HG03097 (cell line): Measurements from ENCODE around the gene CKAP5.
"Not testable (repeated sequence)": the region's sequence is repeated elsewhere in the genome, so short reads cannot be mapped to it uniquely, and the experiment has no call there.

Experiments used
- ATAC-seq: cut with Tn5 transposase; IDR thresholded peaks from one replicate; pipeline ENCODE4 v1.9.1; 2021; ENCODE audit not compliant: unreplicated experiment, low FRiP score

CKAP5 gene

DNA sequence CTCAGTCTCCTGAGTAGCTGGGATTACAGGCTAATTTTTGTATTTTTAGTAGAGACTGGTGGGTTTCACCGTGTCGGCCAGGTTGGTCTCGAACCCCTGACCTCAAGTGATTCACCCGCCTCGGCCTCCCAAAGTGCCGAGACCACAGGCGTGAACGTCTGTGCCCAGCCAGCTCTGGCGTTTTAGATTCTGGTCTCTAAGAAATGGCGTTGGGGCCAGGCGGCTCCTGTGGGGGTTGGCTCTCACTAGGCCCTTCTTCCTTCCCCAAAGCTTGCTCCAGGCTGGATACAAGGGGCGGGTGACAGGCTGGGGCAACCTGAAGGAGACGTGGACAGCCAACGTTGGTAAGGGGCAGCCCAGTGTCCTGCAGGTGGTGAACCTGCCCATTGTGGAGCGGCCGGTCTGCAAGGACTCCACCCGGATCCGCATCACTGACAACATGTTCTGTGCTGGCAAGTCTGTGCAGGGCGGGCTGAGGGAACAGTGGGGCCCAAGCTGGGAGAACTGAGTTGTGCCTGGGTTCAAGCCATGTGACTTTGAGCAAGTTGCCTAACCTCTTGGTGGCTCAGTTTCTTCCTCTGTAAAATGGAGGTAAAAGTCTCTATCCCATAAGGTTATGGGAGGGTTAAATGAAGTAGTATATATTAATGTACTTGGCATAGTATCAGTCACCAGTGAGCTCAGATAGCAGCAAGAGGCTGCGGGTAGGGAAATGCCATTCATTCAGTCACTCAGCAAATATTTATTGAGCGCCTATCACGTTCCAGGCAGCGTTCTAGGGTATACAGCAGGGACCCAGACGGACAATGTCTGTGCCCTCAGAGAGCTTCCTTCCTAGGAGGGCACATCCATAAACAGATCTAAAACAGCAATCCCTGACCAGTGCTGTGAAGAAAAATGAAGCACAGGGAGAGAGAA lies 116.7 kb downstream of the CKAP5 start:
- no peak for ATAC-seq

DNA sequence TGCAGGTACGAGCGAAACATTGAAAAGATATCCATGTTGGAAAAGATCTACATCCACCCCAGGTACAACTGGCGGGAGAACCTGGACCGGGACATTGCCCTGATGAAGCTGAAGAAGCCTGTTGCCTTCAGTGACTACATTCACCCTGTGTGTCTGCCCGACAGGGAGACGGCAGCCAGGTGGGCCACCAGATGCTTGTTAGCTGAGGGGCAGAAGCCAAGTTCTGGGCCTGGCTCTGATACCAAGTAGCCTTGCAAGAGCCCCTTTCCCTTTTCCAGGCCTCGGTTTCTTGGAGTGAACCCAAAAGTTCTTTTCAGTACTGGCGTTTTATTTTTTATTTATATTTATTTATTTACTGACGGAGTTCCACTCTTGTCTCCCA lies 117.4 kb downstream of the CKAP5 start:
- no peak for ATAC-seq

DNA sequence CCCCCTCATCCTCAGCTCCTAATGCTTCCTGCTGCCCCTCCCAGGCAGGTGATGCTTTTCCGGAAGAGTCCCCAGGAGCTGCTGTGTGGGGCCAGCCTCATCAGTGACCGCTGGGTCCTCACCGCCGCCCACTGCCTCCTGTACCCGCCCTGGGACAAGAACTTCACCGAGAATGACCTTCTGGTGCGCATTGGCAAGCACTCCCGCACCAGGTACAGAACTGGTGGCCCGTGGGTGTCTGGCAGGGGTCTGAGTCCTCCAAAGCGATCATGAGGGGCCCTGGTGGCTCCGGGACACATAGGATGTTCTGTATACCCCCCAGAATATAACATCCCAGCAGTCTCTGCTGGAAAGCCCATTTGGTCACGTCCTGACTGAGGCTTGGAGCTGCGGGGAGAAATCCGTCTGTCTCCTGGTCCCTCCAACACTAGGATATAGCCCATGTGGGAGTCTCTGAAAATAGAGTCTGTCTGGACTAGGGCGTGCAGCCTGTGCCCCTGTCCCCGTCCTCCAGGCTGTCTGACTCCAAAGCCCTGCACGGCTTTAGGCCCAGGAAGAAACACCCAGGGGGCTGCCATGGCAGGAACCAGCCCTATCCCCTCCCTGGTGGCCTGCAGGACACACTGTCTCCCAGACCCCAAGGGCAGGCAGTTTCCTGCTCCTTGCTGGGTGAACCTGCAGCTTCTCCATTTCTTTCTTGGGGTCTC lies 118.0 kb downstream of the CKAP5 start:
- ATAC-seq = no peak

DNA sequence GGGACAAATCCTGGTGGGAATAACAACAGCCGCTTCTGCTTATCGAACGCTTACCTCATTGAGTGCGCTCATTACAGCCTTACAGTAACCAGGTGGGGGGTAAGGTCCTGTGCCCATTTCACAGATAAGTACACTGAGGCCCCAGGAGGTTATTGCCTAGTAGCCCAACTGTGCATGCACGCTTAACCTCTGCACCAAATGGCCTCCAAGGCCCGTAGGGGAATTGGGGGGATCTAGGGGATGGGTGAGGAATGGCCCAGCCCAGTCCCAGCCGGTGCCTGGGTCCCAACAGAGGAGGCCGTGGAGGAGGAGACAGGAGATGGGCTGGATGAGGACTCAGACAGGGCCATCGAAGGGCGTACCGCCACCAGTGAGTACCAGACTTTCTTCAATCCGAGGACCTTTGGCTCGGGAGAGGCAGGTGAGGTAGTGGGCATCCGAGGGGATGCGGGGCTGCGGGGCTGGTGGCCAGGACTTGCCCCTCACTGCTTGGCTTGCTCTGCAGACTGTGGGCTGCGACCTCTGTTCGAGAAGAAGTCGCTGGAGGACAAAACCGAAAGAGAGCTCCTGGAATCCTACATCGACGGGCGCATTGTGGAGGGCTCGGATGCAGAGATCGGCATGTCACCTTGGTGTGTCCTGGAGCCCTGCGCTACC lies 119.7 kb downstream of the CKAP5 start:
- ATAC-seq = no peak

DNA sequence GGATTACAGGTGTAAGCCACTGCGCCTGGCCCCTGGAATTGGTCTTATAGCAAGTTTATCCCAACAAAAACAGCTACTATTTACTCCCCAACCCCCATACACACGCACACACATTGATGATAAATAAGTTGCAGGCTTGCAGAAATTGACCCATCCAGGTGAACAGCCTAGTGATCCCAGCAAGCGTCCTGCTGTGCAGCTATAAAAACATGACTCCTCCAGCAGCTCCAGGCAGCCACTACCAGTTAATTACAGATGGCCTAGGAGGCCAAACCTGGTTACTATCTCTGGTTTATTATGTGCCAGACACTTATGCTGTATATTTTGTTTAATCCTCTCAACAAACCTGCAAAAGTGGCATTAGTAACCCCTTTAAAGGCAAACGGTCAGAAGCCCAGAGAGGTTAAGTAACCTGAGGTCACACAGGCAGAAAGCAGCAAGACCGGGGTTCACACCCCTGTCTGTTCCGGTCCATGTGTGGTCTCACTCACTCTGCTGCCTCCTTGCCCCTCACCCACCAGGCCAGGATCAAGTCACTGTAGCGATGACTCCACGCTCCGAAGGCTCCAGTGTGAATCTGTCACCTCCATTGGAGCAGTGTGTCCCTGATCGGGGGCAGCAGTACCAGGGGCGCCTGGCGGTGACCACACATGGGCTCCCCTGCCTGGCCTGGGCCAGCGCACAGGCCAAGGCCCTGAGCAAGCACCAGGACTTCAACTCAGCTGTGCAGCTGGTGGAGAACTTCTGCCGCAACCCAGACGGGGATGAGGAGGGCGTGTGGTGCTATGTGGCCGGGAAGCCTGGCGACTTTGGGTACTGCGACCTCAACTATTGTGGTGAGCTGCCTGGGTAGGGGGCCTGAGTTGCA lies 120.5 kb downstream of the CKAP5 start:
- ATAC-seq = no peak

DNA sequence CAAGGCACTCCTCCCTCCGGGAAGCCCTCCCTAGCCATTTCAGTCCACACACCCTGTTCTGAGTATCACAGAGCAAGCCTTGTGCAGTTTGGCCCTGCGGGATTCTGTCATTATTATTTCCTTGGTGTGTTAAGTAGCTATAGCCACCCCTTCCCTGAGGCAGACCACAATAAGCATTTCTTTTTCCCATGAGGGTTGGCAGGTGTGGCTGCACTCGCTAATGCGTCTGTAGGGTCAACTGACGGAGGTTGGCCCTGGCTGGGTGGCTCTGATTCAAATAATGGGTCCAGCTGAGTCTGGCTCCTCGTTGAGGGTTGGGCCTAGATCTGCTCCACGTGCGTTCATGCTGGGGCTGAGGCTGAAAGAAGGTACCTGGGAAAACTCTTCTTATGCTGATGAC lies 122.0 kb downstream of the CKAP5 start:
- no peak for ATAC-seq

DNA sequence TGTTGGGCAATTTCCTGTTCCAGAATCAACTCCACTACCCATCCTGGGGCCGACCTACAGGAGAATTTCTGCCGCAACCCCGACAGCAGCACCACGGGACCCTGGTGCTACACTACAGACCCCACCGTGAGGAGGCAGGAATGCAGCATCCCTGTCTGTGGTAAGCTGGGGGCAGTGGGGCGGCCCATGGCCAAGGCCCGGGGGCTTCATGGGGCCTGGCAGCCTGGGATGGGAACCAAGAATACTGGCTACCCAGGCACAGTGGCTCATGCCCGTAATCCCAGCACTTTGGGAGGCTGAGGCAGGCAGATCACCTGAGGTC lies 122.8 kb downstream of the CKAP5 start:
- no peak for ATAC-seq

DNA sequence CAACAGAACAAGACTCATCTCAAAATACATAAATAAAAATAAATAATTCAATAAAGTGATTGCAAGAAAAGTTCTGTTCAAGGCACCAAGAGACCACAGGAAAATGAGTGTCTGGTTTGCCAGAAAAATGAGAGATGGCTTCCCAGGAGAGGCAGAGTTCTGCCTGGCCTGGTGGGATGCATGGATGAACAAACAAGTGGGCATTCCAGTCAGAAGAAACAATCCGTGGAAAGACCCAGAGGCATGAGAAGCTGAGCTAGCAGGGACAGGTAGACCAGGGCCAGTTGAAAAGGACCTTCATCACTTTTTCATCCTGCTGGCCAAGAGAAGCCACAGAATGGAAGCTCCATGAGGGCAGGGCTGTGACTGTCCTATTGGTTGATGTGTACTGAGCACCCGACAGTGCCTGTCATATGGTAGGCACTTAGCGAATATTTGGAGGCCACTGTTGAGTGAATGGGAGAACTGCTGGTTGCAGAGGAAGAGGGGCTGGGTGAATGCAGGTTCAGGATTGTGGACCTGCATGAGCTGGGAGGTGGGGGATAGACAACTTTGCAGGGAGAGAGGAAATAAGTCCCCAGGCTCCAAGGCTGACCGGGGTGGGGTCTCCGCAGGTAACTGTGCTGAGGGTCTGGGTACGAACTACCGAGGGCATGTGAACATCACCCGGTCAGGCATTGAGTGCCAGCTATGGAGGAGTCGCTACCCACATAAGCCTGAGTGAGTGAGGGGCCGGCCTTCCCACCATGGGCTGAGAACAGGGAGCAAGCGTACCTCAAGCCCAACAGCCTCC lies 123.3 kb downstream of the CKAP5 start:
- no peak for ATAC-seq

DNA sequence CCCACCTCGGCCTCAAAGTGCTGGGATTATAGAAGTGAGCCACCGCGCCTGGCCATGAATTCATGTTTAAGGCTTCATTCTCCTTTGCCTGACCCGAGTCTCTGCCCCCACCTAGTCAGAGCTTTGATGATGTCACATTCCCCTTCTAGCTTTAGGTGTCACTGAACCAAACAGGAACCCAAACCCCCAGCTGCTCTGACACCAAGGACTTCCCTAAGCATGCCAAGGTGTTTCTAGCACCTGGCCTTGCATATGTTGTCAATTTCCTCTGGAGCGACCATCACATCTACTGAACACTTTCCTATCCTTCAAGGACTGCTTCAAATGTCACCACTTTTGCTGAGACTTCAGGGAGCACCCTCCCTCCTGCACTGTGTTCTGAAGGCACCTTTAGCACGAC lies 124.8 kb downstream of the CKAP5 start:
- no peak for ATAC-seq

DNA sequence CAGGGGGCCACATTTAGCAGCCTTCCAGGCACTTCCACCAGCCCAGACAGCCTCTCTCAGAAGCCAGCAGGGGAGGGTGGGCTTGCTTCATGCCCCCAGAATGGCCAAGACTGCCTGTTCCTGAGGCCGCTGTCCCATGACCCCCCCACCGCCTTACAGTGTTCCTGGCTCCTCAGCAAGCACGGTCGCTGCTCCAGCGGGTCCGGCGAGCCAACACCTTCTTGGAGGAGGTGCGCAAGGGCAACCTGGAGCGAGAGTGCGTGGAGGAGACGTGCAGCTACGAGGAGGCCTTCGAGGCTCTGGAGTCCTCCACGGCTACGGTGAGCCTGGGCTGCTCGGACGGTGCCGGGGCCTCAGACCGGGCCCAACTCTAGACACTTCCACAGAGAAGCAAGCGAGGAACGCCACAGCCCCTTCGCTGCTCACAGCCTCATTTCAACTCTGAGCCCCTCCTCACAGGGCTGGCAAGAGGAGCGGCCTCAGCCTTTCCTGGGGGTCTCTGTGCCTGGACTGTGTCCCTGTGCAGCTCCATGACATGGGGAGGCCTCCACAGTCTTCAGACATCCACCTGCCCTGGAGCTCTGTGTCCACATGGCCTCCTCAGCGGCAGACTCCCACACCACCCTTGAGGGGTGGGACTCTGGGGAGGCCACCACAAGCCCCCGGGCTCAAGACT lies 126.4 kb downstream of the CKAP5 start:
- ATAC-seq = no peak

DNA sequence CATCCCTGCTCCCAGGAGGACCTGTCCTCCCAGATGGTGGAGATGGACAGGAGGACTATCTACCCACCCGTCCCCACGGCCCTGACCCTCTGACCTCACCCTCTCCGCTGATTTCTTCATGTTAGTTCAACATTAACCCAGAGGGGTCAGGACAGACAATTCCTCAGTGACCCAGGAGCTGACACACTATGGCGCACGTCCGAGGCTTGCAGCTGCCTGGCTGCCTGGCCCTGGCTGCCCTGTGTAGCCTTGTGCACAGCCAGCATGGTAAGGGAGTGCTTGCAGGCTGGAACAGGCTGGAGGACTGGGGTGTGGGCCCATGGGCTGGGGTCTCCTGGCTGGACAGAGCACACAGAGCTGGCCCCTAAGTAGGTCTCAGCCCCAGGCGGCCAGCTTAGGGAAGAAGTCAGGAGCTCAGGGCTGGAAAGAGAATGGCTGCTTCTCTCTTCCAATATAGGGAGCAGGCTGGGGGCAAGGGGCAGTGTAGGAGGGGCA lies 127.0 kb downstream of the CKAP5 start, which contains the start of gene F2:
Gene F2, plus strand, starts transcription at position 166 of the 495 bp plus-strand sequence. Its CDS starts 23 bp downstream, at position 189.
- no peak for ATAC-seq

DNA sequence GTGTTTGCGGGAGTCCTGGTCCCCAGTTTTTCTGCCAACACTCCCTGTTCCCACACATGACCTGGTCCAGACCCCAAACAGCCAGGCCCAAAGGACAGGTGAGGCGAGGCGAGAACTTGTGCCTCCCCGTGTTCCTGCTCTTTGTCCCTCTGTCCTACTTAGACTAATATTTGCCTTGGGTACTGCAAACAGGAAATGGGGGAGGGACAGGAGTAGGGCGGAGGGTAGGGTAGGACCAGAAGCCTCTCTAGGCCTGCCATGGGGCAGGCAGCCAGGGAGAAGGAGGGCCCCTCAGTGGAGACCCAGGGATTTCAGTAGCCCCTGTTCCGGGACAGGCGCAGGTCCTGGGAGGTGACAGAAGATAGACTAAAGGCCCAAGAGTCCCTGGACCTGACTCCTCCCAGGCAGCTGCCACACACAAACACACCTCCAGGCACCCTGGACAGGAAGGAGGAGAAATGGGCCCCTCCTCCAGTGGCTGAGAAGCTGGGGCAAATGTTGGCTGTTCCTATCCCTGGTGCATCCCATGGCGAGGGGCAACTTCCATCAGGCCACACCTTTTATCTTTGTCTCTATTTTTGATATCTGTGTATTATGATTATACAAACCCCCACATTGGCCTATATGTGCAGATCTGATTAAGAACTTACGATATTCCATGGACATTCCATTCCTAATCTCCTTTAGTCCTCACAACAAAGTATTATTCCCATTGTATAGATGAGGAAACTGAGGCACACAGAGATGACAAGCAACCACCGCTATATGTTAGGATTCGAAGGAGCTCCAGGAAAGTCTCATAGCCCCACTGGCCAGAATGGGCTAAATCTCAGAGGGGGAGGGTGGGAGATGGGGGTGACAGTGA lies 127.7 kb downstream of the CKAP5 start:
- ATAC-seq = no peak

DNA sequence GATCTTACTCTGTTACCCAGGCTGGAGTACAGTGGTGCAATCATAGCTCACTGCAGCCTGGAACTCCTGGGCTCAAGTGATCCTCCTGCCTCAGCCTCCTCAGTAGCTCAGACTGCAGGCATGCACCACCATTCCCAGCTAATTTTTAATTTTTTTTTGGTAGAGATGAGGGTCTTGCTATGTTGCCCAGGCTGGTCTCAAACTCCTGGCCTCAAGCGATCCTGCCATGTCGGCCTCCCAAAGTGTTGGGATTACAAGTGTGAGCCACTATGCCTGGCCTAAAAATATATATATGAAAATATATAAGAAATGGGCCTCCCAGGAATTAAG lies 128.3 kb downstream of the CKAP5 start:
- not testable (repeated sequence) for ATAC-seq

DNA sequence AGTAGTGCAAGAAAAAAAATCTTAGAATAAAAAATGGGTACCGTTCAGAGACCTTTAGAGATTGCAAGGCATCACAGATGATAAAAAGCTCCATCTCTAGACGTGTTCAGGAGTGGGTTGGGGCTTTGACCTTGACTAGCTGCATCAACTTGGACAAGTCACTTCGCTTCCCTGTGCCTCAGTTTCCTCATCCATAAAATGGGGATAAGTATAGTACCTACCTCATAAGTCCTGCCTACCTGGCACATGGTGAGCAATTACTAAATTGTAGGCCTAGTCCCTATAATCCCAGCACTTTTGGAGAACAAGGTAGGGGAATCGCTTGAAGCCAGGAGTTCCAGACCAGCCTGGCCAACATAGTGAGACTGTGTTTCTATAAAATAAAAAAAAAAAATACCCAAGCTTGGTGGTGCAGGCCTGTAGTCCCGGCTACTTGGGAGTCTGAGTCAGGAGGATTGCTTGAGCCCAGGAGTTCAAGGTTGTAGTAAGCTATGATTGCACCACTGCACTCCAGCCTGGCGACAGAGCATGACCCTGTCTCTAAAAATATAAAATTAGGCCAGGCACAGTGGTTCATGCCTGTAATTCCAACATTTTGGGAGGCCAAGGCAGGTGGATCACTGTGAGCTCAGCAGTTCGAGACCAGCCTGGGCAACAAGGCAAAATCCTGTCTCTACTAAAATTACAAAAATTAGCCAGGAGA lies 133.1 kb downstream of the CKAP5 start:
- ATAC-seq = no peak

DNA sequence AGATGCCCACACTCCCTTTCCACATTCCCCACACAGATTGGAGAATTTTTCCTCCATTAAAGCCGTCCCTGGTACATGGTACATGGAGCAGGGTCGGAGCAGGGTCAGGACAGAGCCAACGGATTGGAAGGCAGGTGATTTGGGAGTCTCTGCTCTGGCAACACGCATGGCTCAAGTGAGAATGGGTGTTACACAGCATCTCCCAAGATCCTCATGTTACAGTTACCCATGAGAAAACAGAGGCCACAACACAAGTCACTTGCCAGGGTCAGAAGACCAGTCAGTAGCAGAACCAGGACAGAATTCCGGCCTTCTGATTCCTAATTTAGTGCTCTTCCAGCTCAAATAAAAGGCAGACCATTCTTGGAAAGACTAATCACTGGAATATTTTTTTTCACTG lies 134.8 kb downstream of the CKAP5 start:
- ATAC-seq = no peak

DNA sequence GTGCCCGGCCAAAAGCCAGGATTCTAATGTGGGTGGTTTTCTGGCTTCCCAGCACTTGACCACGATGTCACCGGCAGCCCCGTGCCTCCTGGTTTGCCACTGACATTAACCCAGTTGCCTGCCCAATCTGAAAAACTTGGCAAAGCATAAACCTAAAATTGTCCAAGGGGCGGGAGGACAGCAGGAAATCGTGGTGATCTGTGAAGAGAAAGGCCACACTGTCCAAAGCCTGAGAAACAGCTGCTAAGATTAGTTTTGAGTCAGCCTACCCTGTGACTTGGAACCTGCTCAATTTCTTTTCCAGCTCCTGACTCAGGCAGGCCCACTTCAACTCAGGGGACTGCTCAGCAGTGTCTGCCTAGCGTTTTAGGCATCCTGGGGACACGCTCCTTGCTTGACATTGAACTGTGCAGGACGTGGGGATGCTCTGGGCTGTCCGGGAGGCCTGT lies 135.2 kb downstream of the CKAP5 start:
- no peak for ATAC-seq

DNA sequence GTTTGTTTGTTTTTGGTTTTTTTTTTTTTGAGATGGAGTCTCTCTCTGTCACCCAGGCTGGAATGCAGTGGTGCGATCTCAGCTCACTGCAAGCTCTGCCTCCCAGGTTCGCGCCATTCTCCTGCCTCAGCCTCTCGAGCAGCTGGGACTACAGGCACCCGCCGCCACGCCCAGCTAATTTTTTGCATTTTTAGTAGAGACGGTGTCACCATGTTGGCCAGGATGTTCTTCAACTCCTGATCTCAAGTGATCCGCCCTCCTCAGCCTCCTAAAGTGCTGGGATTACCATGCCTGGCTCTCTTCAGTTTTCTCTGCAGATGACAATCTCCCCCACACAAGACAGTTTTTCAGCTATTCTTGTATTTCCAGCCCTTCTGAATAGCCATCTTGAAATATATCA lies 136.7 kb downstream of the CKAP5 start:
- ATAC-seq = not testable (repeated sequence)

DNA sequence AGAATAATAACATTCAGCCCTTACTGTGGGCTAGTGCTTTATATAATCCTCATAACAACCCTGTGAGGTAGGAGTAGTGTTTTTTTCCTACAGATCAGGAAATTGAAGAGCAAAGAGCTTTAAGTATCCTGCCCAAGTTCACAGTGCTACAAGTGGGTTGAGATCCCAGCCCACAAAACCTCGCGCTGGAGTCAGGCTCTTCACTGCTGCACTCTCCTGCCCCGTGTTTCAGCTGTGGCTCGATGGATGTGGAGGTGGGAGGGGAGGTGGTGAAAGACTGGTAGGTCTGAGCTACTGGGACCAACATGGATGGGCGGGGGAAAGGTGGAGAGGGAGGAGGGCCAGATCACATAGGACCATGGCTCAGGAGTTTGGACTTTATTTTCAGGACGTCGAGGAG lies 139.2 kb downstream of the CKAP5 start:
- ATAC-seq = no peak
